ENCODE measurements around the gene TMEM208. TPM values are rescaled to one million over a fixed set of nuclear protein-coding genes. Genes with fewer than 3 reads are reported as not detected.

TMEM208 gene
- polyA plus RNA-seq, 3 donors = 45.4 to 130 (median 117) TPM

DNA sequence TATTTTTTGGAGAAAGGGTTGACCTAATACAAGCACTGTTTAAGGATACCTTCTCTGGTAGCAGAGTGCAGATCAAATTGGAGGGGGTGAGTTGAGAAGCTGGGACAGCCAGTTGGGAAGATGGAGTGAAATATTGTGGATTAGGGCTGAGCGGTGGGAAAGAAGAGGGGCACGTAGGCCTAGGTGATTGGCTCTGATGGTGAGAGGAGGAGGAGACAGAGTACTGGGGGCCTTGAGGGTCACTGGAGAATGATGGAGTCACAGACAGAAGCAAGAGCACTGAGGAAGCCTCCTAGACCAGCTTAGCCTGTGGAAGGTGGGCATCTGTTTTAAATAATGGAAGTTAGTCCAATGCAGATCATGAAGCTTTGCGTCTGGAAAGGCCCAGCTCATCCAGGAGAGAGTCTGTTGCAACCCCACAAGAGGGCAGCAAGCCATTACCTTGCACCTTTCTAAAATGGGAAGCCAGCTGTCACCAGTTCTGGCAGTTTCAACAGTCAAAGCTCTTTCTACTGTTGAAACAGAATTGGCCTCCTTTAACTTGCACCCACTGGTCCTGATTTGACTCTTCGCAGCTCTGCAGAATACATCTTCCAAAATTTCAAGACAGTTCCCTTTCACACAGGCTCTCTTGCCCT, 33.6 kb downstream of the TMEM208 start:
- Mint-ChIP-seq H3K27me3 (ENCODE audit: low read depth in 3 of 3) (peaks cover 5 to 17% (median 6%) of the 10 kb centered on the region in 3 donors), H3K36me3 (no peaks in the 10 kb centered on the region), H3K4me3 (no peak overlapping the region), H3K4me1 (peaks cover 2% of the 10 kb centered on the region), H3K27ac (no peak overlapping the region), H3K9me3 (peaks cover 0 to 3% (median 1%) of the 10 kb centered on the region in 7 donors)
- H3K4me2 ChIP-seq (replicated peaks; ENCODE audit: extremely low read depth, low read length, poor library complexity, severe bottlenecking) = no peak overlapping the region
- H3K4me3 ChIP-seq (replicated peaks in 1 of 3; ENCODE audit: low read depth in 2 of 3, low read length in 3 of 3) = no peak overlapping the region
- H3K9me3 ChIP-seq (replicated peaks in 1 of 2; ENCODE audit: control insufficient read depth in 1 of 2, insufficient read depth in 1 of 2, low read length in 2 of 2) = no peaks in the 10 kb centered on the region
- H3K27ac ChIP-seq (ENCODE audit: low read depth in 1 of 2, low read length in 2 of 2) = no peak overlapping the region
- H4K20me1 ChIP-seq (ENCODE audit: insufficient read depth, low read length) = no peaks in the 10 kb centered on the region
- H2AFZ ChIP-seq (ENCODE audit: insufficient read depth, low read depth, low read length, poor library complexity, severe bottlenecking) = no peak overlapping the region
- TF ChIP-seq, protein P1, sequence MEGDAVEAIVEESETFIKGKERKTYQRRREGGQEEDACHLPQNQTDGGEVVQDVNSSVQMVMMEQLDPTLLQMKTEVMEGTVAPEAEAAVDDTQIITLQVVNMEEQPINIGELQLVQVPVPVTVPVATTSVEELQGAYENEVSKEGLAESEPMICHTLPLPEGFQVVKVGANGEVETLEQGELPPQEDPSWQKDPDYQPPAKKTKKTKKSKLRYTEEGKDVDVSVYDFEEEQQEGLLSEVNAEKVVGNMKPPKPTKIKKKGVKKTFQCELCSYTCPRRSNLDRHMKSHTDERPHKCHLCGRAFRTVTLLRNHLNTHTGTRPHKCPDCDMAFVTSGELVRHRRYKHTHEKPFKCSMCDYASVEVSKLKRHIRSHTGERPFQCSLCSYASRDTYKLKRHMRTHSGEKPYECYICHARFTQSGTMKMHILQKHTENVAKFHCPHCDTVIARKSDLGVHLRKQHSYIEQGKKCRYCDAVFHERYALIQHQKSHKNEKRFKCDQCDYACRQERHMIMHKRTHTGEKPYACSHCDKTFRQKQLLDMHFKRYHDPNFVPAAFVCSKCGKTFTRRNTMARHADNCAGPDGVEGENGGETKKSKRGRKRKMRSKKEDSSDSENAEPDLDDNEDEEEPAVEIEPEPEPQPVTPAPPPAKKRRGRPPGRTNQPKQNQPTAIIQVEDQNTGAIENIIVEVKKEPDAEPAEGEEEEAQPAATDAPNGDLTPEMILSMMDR (IDR thresholded peaks at IDR 0.05) = peak; percentile 34
- no peaks in the 10 kb centered on the region for H3K4me1 ChIP-seq (ENCODE audit: control insufficient read depth in 1 of 2, insufficient read depth in 2 of 2, low read length in 2 of 2)
- DNase-seq = peak in 1 of 3 donors; percentile 28
- no peaks in the 10 kb centered on the region for H3K27me3 ChIP-seq (ENCODE audit: control insufficient read depth in 2 of 2, insufficient read depth in 2 of 2, low read length in 2 of 2)
- 75% methylated on average over 4 of the region's 4 CpGs for WGBS (ENCODE audit: insufficient coverage)
- intact Hi-C loops (cut with micrococcal nuclease) = no loop called here
- H3K9ac ChIP-seq (ENCODE audit: insufficient read depth, low read length, poor library complexity, severe bottlenecking) = no peak overlapping the region
- no peaks in the 10 kb centered on the region for H3K79me2 ChIP-seq (ENCODE audit: insufficient read depth, low read length)
- H3K36me3 ChIP-seq (replicated peaks in 1 of 2; ENCODE audit: control insufficient read depth in 1 of 2, insufficient read depth in 2 of 2, low read length in 2 of 2) = no peaks in the 10 kb centered on the region

DNA sequence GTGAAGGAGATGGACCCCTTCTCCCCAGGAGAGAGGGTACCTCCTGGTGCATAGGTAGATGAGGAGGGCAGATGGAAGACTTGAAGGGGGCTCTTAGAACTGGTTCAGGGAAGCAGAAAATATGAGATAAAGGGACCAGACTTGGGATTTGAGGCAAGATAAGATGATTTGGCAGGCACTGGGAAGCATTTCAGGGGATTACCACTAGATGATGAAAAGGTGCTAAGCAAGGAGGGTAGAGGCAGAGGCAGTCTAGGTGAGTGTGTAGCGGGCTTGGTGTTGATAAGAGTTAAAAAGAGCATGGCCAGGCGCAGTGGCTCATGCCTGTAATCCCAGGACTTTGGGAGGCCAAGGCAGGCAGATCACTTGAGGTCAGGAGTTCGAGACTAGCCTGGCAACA, 36.3 kb downstream of the TMEM208 start:
- Histone ChIP-seq H2AFZ (ENCODE audit: insufficient read depth, low read depth, low read length, poor library complexity, severe bottlenecking) (no peak overlapping the region), H3K27ac (ENCODE audit: low read depth in 1 of 2, low read length in 2 of 2) (no peak overlapping the region), H3K9ac (ENCODE audit: insufficient read depth, low read length, poor library complexity, severe bottlenecking) (no peak overlapping the region), H3K9me3 (replicated peaks in 1 of 2; ENCODE audit: control insufficient read depth in 1 of 2, insufficient read depth in 1 of 2, low read length in 2 of 2) (no peaks in the 10 kb centered on the region), H3K79me2 (ENCODE audit: insufficient read depth, low read length) (no peaks in the 10 kb centered on the region), H3K4me2 (replicated peaks; ENCODE audit: extremely low read depth, low read length, poor library complexity, severe bottlenecking) (no peak overlapping the region), H3K36me3 (replicated peaks in 1 of 2; ENCODE audit: control insufficient read depth in 1 of 2, insufficient read depth in 2 of 2, low read length in 2 of 2) (no peaks in the 10 kb centered on the region), H3K4me1 (ENCODE audit: control insufficient read depth in 1 of 2, insufficient read depth in 2 of 2, low read length in 2 of 2) (no peaks in the 10 kb centered on the region), H3K4me3 (replicated peaks in 1 of 3; ENCODE audit: low read depth in 2 of 3, low read length in 3 of 3) (no peak overlapping the region), H4K20me1 (ENCODE audit: insufficient read depth, low read length) (no peaks in the 10 kb centered on the region), H3K27me3 (ENCODE audit: control insufficient read depth in 2 of 2, insufficient read depth in 2 of 2, low read length in 2 of 2) (no peaks in the 10 kb centered on the region)
- Mint-ChIP-seq H3K4me3 (no peak overlapping the region), H3K27ac (no peak overlapping the region), H3K27me3 (ENCODE audit: low read depth in 3 of 3) (peaks cover 2 to 17% (median 7%) of the 10 kb centered on the region in 3 donors), H3K4me1 (peaks cover 5% of the 10 kb centered on the region), H3K9me3 (peaks cover 0 to 2% (median 0%) of the 10 kb centered on the region in 7 donors), H3K36me3 (no peaks in the 10 kb centered on the region)
- WGBS (ENCODE audit: insufficient coverage) = 93% methylated on average over 3 of the region's 3 CpGs
- intact Hi-C loops (cut with micrococcal nuclease) = no loop called here
- DNase-seq = no peak
- TF ChIP-seq, protein P1 (IDR thresholded peaks at IDR 0.05) = no peak

All from CD14-positive monocyte (primary cell).